Peyer's patch (tissue), 4 donors: ENCODE measurements around the gene GPANK1.

Experiments
- CTCF ChIP-seq, 6 experiments: fragments of 450-650 bp in 4 of 6; fragments of 200-600 bp in 2 of 6; sonication (generic) in 1 of 6; IDR thresholded peaks; one replicate each; pipeline ENCODE4 v1.5.1; 2017 to 2019; ENCODE audit warnings: antibody characterized with exemption in 6 of 6, mild to moderate bottlenecking in 3 of 6, moderate library complexity in 1 of 6
- POLR2A ChIP-seq, 2 donors: fragments of 450-650 bp; IDR thresholded peaks; one replicate each; pipeline ENCODE4 v1.5.1; 2017; ENCODE audit warnings: antibody characterized with exemption in 2 of 2, mild to moderate bottlenecking in 2 of 2, moderate library complexity in 2 of 2

- no peak for TF ChIP-seq CTCF (IDR thresholded peaks at IDR 0.05)
- TF ChIP-seq POLR2A (IDR thresholded peaks at IDR 0.05) = no peak
These were observed 50.6 kb downstream of the GPANK1 start for GRCh38 chr6:31614075-31614619.
